IMR-90 (cell line): ENCODE data around the gene NCOR1.

Source experiments
- BHLHE40 ChIP-seq: fragments of 150-350 bp; IDR thresholded peaks from 2 replicates; pipeline ENCODE4 v1.6.1; 2016; ENCODE audit warnings: mild to moderate bottlenecking, low read depth, low read length
- CEBPB ChIP-seq: IDR thresholded peaks from 2 replicates; pipeline ENCODE4 v1.6.1; 2012; ENCODE audit warnings: low read depth, low read length, improper control_type of control experiment
- CTCF ChIP-seq: conservative IDR thresholded peaks from 2 replicates; pipeline ENCODE4 v1.5.1; 2012; ENCODE audit warnings: mild to moderate bottlenecking, low read depth, low read length, improper control_type of control experiment
- MAFK ChIP-seq: IDR thresholded peaks from 2 replicates; pipeline ENCODE4 v1.6.1; 2012; ENCODE audit warnings: low read depth, low read length, improper control_type of control experiment
- MAZ ChIP-seq: IDR thresholded peaks from 2 replicates; pipeline ENCODE4 v1.6.1; 2012; ENCODE audit warnings: low read depth, mild to moderate bottlenecking, low read length, improper control_type of control experiment, moderate library complexity, borderline replicate concordance
- MXI1 ChIP-seq: IDR thresholded peaks from 2 replicates; pipeline ENCODE4 v1.6.1; 2012; ENCODE audit warnings: low read depth, mild to moderate bottlenecking, low read length, moderate library complexity, borderline replicate concordance
- NFE2L2 ChIP-seq: fragments of 150-350 bp; IDR thresholded peaks from 2 replicates; pipeline ENCODE4 v1.6.1; 2016; ENCODE audit warnings: low read depth, mild to moderate bottlenecking, low read length
- POLR2A ChIP-seq: IDR thresholded peaks from 2 replicates; pipeline ENCODE4 v1.6.1; 2012; ENCODE audit warnings: mild to moderate bottlenecking, low read depth, low read length
- RAD21 ChIP-seq: IDR thresholded peaks from 2 replicates; pipeline ENCODE4 v1.6.1; 2012; ENCODE audit warnings: low read length, improper control_type of control experiment
- RFX5 ChIP-seq: IDR thresholded peaks from 2 replicates; pipeline ENCODE4 v1.8.0; 2012; ENCODE audit warnings: low read depth, mild to moderate bottlenecking, low read length, moderate library complexity
- SMC3 ChIP-seq: fragments of 150-350 bp; IDR thresholded peaks from 2 replicates; pipeline ENCODE4 v1.6.1; 2016; ENCODE audit warnings: low read depth, mild to moderate bottlenecking, antibody characterized with exemption, low read length, moderate library complexity
- USF2 ChIP-seq: fragments of 150-350 bp; IDR thresholded peaks from 2 replicates; pipeline ENCODE4 v1.6.1; 2017; ENCODE audit warnings: mild to moderate bottlenecking, antibody characterized with exemption, low read length, low read depth

- TF ChIP-seq POLR2A: no peak
- TF ChIP-seq MAZ: no peak
- no peak for TF ChIP-seq CTCF
- TF ChIP-seq MXI1: no peak
- TF ChIP-seq CEBPB: no peak
- TF ChIP-seq RAD21: no peak
- TF ChIP-seq NFE2L2: no peak
- no peak for TF ChIP-seq USF2
- no peak for TF ChIP-seq MAFK
- no peak for TF ChIP-seq SMC3
- TF ChIP-seq RFX5: no peak
- no peak for TF ChIP-seq BHLHE40
Observed at GRCh38 chr17:16189791-16190348, 25.5 kb downstream of the NCOR1 start.
